Liver (tissue), 9 donors: ENCODE data around the gene SLC52A1. TPM values are rescaled to one million over a fixed set of nuclear protein-coding genes. Genes with fewer than 3 reads are reported as not detected.

Experiments used
- DNase-seq: peaks from one replicate; pipeline ENCODE4 v3.0.0-alpha.2; 2017; ENCODE audit warnings: low spot score
- H3K27ac ChIP-seq, 2 donors: one replicate each; pipeline ENCODE4 v1.7.0; 2013; ENCODE audit warnings: inconsistent platforms in 2 of 2, low read length in 2 of 2, control low read depth in 1 of 2, low read depth in 1 of 2, mild to moderate bottlenecking in 1 of 2
- H3K27me3 ChIP-seq, 4 donors: one replicate each; pipeline versions ENCODE4 v1.6.1 to v1.7.0; 2013; ENCODE audit warnings: low read length in 3 of 4, inconsistent platforms in 1 of 4, mild to moderate bottlenecking in 1 of 4, moderate library complexity in 1 of 4; ENCODE audit not compliant: control insufficient read depth in 4 of 4, insufficient read depth in 4 of 4
- H3K36me3 ChIP-seq, 4 donors: one replicate each; pipeline versions ENCODE4 v1.6.1 to v1.7.0; 2013; ENCODE audit warnings: low read length in 3 of 4, mild to moderate bottlenecking in 3 of 4, low read depth in 1 of 4, moderate library complexity in 1 of 4; ENCODE audit not compliant: control insufficient read depth in 4 of 4, insufficient read depth in 3 of 4
- H3K4me1 ChIP-seq, 4 donors: one replicate each; pipeline versions ENCODE4 v1.6.1 to v1.7.0; 2013; ENCODE audit warnings: low read length in 3 of 4, mild to moderate bottlenecking in 3 of 4, moderate library complexity in 1 of 4; ENCODE audit not compliant: control insufficient read depth in 4 of 4, insufficient read depth in 4 of 4
- H3K4me3 ChIP-seq, 3 donors: one replicate each; pipeline versions ENCODE4 v1.6.1 to v1.7.0; 2013; ENCODE audit warnings: low read length in 3 of 3, control low read depth in 1 of 3, low read depth in 1 of 3, mild to moderate bottlenecking in 1 of 3
- H3K9ac ChIP-seq, 2 donors: one replicate each; pipeline ENCODE4 v1.7.0; 2013; ENCODE audit warnings: low read length in 2 of 2, mild to moderate bottlenecking in 2 of 2, moderate library complexity in 2 of 2, control low read depth in 1 of 2, low read depth in 1 of 2
- H3K9me3 ChIP-seq, 4 donors: one replicate each; pipeline versions ENCODE4 v1.6.1 to v1.7.0; 2013; ENCODE audit warnings: low read length in 3 of 4; ENCODE audit not compliant: control insufficient read depth in 4 of 4
- CTCF ChIP-seq: fragments of 150-350 bp; IDR thresholded peaks from 2 replicates; pipeline ENCODE4 v1.5.1; 2017; ENCODE audit warnings: improper control_type of control experiment, low read depth, low read length; ENCODE audit not compliant: missing input control
- EGR1 ChIP-seq, 2 donors: IDR thresholded peaks; 2 replicates each; pipeline ENCODE4 v1.6.1; 2016 to 2018; ENCODE audit warnings: antibody characterized with exemption in 2 of 2, low read depth in 2 of 2
- FOXA1 ChIP-seq: IDR thresholded peaks from 2 replicates; pipeline ENCODE4 v1.6.1; 2016; ENCODE audit warnings: antibody characterized with exemption
- FOXA2 ChIP-seq: IDR thresholded peaks from 2 replicates; pipeline ENCODE4 v1.6.1; 2016; ENCODE audit warnings: antibody characterized with exemption
- GABPA ChIP-seq, 2 donors: IDR thresholded peaks in 1 of 2; conservative IDR thresholded peaks in 1 of 2; 2 replicates each; pipeline ENCODE4 v1.6.1; 2016; ENCODE audit warnings: antibody characterized with exemption in 2 of 2, mild to moderate bottlenecking in 1 of 2, moderate library complexity in 1 of 2
- HNF4A ChIP-seq, 2 donors: conservative IDR thresholded peaks; 2 replicates each; pipeline ENCODE4 v1.6.1; 2016; ENCODE audit warnings: antibody characterized with exemption in 2 of 2, mild to moderate bottlenecking in 2 of 2
- HNF4G ChIP-seq: IDR thresholded peaks from 2 replicates; pipeline ENCODE4 v1.6.1; 2016; ENCODE audit warnings: antibody characterized with exemption
- JUND ChIP-seq, 2 donors: IDR thresholded peaks; 2 replicates each; pipeline ENCODE4 v1.6.1; 2016; ENCODE audit warnings: antibody characterized with exemption in 2 of 2
- NR2F2 ChIP-seq: IDR thresholded peaks from 2 replicates; pipeline ENCODE4 v1.6.1; 2016; ENCODE audit warnings: antibody characterized with exemption
- RAD21 ChIP-seq, 2 donors: IDR thresholded peaks; 2 replicates each; pipeline ENCODE4 v1.6.1; 2016; ENCODE audit warnings: antibody characterized with exemption in 2 of 2, mild to moderate bottlenecking in 2 of 2
- RXRA ChIP-seq, 2 donors: IDR thresholded peaks; 2 replicates each; pipeline ENCODE4 v1.6.1; 2017 to 2018; ENCODE audit warnings: antibody characterized with exemption in 2 of 2, mild to moderate bottlenecking in 1 of 2
- SP1 ChIP-seq: IDR thresholded peaks from 2 replicates; pipeline ENCODE4 v1.6.1; 2018; ENCODE audit warnings: antibody characterized with exemption, mild to moderate bottlenecking
- TAF1 ChIP-seq: conservative IDR thresholded peaks from 2 replicates; pipeline ENCODE4 v1.6.1; 2016; ENCODE audit warnings: antibody characterized with exemption, mild to moderate bottlenecking
- YY1 ChIP-seq: IDR thresholded peaks from 2 replicates; pipeline ENCODE4 v1.6.1; 2016; ENCODE audit warnings: antibody characterized with exemption, mild to moderate bottlenecking
- WGBS: extraction: QIAGEN DNeasy Blood & Tissue Kit; methylation state at CpG from one replicate; pipeline ENCODE4 v1.1.7; 2013; 5-methylcytosine and 5-hydroxymethylcytosine counted together
- polyA plus RNA-seq, 2 donors: library from polyadenylated mRNA; stranded (reverse) in 1 of 2; unstranded in 1 of 2; fragments of 200-250 nt in 1 of 2; fragments of >200 nt in 1 of 2; fragmentation: Nextera tagmentation in 1 of 2; extraction: Ambion mirVana in 1 of 2; gene quantifications; one replicate each; pipeline versions ENCODE4 v1.2.1 to v1.2.3, GENCODE V29; 2013 to 2015
- total RNA-seq, 2 donors: library from RNA; depleted of rRNA; stranded (reverse); fragments of >200 nt; gene quantifications; one replicate each; pipeline ENCODE4 v1.2.3, GENCODE V29; 2014
- TF ChIP-seq, protein P1 (sequence below): IDR thresholded peaks from 2 replicates; pipeline ENCODE4 v1.6.1; 2016; ENCODE audit warnings: antibody characterized with exemption
- TF ChIP-seq, protein P2 (sequence below): IDR thresholded peaks from 2 replicates; pipeline ENCODE4 v1.6.1; 2016; ENCODE audit warnings: antibody characterized with exemption
- TF ChIP-seq, protein P3 (sequence below): IDR thresholded peaks from 2 replicates; pipeline ENCODE4 v1.6.1; 2016; ENCODE audit warnings: antibody characterized with exemption
- donor health status: healthy.
- donor health status: healthy.
- donor health status: healthy.
- donor health status: healthy.
- donor health status: healthy.

Gene SLC52A1
- total and polyA plus RNA-seq, 4 donors: 0.08 to 0.28 (median 0.11) TPM; not detected in 1

DNA sequence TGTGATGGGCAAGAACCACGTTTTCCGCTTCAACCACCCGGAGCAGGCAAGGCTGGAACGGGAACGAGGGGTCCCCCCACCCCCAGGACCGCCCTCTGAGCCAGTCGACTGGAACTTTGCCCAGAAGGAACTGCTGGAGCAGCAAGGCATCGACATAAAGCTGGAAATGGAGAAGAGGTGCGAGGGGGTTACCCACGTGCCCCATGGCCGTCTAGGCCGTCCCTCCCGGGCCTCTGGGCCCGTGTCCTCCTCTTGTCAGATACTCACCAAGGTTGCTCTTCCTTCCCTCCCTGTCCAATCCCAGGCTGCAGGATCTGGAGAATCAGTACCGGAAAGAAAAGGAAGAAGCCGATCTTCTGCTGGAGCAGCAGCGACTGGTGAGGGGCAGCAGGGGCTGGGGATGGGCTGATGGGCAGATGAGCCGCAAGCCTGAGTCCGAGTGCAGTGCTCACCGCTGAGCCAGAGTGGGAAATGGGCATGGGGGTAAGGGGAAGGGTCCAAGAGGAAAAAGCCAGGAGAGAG is 14.7 kb downstream of the SLC52A1 start:
- DNase-seq: no peak
- TF ChIP-seq HNF4A (conservative IDR thresholded peaks at IDR 0.05) (no peak), FOXA1 (no peak), TAF1 (no peak), JUND (IDR thresholded peaks at IDR 0.05) (no peak), FOXA2 (no peak), HNF4G (no peak), EGR1 (IDR thresholded peaks at IDR 0.05; ENCODE audit: low read depth in 2 of 2) (no peak), SP1 (no peak), NR2F2 (no peak), CTCF (no peak), RXRA (IDR thresholded peaks at IDR 0.05) (no peak), RAD21 (IDR thresholded peaks at IDR 0.05) (no peak), GABPA (IDR thresholded peaks at IDR 0.05 in 1 of 2, conservative IDR thresholded peaks at IDR 0.05 in 1 of 2) (no peak)
- TF ChIP-seq, protein P1, sequence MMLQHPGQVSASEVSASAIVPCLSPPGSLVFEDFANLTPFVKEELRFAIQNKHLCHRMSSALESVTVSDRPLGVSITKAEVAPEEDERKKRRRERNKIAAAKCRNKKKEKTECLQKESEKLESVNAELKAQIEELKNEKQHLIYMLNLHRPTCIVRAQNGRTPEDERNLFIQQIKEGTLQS: no peak
- TF ChIP-seq, protein P2, sequence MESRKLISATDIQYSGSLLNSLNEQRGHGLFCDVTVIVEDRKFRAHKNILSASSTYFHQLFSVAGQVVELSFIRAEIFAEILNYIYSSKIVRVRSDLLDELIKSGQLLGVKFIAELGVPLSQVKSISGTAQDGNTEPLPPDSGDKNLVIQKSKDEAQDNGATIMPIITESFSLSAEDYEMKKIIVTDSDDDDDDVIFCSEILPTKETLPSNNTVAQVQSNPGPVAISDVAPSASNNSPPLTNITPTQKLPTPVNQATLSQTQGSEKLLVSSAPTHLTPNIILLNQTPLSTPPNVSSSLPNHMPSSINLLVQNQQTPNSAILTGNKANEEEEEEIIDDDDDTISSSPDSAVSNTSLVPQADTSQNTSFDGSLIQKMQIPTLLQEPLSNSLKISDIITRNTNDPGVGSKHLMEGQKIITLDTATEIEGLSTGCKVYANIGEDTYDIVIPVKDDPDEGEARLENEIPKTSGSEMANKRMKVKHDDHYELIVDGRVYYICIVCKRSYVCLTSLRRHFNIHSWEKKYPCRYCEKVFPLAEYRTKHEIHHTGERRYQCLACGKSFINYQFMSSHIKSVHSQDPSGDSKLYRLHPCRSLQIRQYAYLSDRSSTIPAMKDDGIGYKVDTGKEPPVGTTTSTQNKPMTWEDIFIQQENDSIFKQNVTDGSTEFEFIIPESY: no peak
- TF ChIP-seq, protein P3, sequence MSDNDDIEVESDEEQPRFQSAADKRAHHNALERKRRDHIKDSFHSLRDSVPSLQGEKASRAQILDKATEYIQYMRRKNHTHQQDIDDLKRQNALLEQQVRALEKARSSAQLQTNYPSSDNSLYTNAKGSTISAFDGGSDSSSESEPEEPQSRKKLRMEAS: no peak
- H3K9me3 ChIP-seq: no peaks in the 10 kb centered on the region
- peaks cover 23 to 73% (median 45%) of the 10 kb centered on the region in 4 donors for H3K36me3 ChIP-seq
- no peak overlapping the region for H3K4me3 ChIP-seq
- H3K27ac ChIP-seq: no peak overlapping the region
- no peaks in the 10 kb centered on the region for H3K4me1 ChIP-seq
- no peaks in the 10 kb centered on the region for H3K27me3 ChIP-seq
- WGBS: 89% methylated on average over 20 of the region's 20 CpGs
- H3K9ac ChIP-seq: no peak overlapping the region

GRCh38 chr17:5019475-5019956 is 15.7 kb downstream of the SLC52A1 start:
- TF ChIP-seq YY1 (no peak), RAD21 (IDR thresholded peaks at IDR 0.05) (peak; percentile 16 to 29)
- no peak overlapping the region for H3K4me3 ChIP-seq
- H3K27me3 ChIP-seq: no peaks in the 10 kb centered on the region
- no peak for DNase-seq
- WGBS: 80% methylated on average over 1 of the region's 1 CpG
- H3K9ac ChIP-seq: no peak overlapping the region
- H3K36me3 ChIP-seq: peaks cover 24 to 77% (median 50%) of the 10 kb centered on the region in 4 donors
- H3K4me1 ChIP-seq: no peaks in the 10 kb centered on the region
- H3K9me3 ChIP-seq: no peaks in the 10 kb centered on the region
- no peak overlapping the region for H3K27ac ChIP-seq
